Activated CD4-positive, alpha-beta memory T cell treated with anti-CD3 and anti-CD28 coated beads, Interleukin-2, amount 10 ng/mL, durations not matched to agents 7 days and 5 days (primary cell): ENCODE data around the gene GLP1R. TPM values are rescaled to one million over a fixed set of nuclear protein-coding genes. Genes with fewer than 3 reads are reported as not detected.

Source experiments
- CTCF ChIA-PET: fragments of 350-600 bp; sonication (Branson Sonifier 250); formaldehyde crosslinking; loops from one replicate; lab custom pipeline; 2021; ENCODE audit warnings: antibody characterized with exemption, inconsistent platforms; lab: Charles Lee
- POLR2A ChIA-PET: fragments of 350-600 bp; sonication (Branson Sonifier 250); formaldehyde crosslinking; loops from one replicate; lab custom pipeline; 2021; ENCODE audit warnings: antibody characterized with exemption; lab: Charles Lee
- DNase-seq: peaks from one replicate; pipeline ENCODE4 v3.0.0-alpha.2; 2020
- H3K27ac Mint-ChIP-seq: one replicate; pipeline ENCODE4 v1.8.0; 2021; ENCODE audit warnings: mild to moderate bottlenecking, mixed read lengths
- H3K27me3 Mint-ChIP-seq: one replicate; pipeline ENCODE4 v1.8.0; 2021; ENCODE audit warnings: mixed read lengths
- H3K36me3 Mint-ChIP-seq: one replicate; pipeline ENCODE4 v1.8.0; 2021; ENCODE audit warnings: low read depth, mixed read lengths
- H3K4me1 Mint-ChIP-seq: one replicate; pipeline ENCODE4 v1.8.0; 2021; ENCODE audit warnings: mixed read lengths
- H3K4me3 Mint-ChIP-seq: one replicate; pipeline ENCODE4 v1.8.0; 2021; ENCODE audit warnings: mild to moderate bottlenecking, mixed read lengths
- H3K9me3 Mint-ChIP-seq: one replicate; pipeline ENCODE4 v1.8.0; 2021; ENCODE audit warnings: mixed read lengths
- total RNA-seq, 2 experiments: library from RNA; stranded (reverse); gene quantifications; one replicate each; pipeline ENCODE4 v1.2.3, GENCODE V29; 2021

GLP1R gene
- total RNA-seq, 2 experiments from 2014 or later, result not detected

DNA sequence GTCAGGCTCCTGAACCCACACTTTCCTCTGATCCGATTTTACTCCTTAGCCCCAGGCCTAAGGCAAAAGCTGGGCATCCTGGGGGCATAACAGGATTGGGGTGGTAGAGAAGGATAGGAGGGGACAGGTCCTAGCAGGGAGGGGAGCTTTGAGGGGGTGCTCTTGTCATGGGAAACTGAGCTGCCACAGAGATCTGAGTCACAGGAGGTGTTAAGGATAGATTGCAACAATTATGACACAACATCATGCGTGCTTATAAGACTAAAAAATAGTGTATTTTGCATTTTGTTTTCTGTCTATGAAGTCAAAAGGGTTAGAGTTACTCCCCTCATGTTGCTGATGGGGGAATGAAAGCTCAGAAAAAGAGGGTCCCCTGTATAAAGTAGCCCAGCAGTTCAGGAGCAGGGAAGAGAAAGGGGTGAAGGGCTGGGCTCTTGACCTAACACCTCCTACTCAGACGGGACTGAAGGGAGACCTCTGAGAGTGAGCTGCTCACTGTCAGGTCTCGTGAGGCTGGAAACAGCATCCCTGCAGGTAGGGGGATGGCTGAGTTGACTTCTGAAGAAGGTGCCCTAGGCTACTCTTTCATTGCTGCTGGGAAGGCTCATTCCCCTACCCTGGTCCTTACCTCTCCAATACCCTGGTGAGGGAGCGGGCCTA, 2.0 kb downstream of the GLP1R start:
- H3K9me3 Mint-ChIP-seq, result no peaks in the 10 kb centered on the region
- no peak overlapping the region for H3K27ac Mint-ChIP-seq
- H3K4me1 Mint-ChIP-seq, result peaks cover 20% of the 10 kb centered on the region
- H3K4me3 Mint-ChIP-seq, result no peak overlapping the region
- H3K36me3 Mint-ChIP-seq, result no peaks in the 10 kb centered on the region
- no peak for DNase-seq
- ChIA-PET POLR2A (no interaction called here), CTCF (interaction anchor here (0.8 kb wide), 1 partner anchor 178 kb away, joined by 3 read pairs; no protein-coding TSS in a partner anchor)
- peaks cover 49% of the 10 kb centered on the region for H3K27me3 Mint-ChIP-seq

DNA sequence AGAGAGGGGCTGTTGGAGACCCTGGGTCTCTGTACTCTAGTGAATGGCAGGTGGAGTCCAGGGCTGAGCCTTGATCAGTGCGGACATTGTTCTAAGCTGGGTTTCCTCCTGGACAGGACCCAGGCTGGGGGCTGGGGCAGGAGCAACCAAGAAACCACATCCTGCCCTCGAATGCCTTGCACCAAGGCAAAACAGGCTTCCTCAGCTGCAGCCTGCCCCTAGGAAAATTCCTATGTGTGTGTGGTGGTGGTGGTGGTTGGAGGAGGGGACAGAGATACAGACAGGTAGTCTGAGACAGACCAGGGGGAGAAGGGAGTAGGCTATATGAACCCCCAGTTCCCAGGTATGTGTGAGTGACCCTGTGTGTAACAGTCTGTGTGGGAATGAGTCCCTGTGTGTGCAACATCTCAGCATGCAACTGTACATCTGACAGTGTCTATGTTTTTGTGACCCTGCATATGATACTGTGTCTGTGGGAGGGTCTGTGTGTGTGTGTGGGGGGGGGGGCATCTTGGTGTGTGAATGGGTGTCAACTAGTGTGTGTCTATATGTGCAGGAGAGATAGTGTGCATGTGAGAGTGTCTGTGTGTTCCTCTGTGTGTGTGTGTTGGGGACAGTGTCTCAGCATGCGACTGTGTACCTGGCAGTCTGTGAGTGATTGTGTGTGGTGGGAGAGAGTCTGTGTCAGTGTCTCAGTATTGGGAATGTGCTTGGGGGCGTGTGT, 3.0 kb downstream of the GLP1R start:
- H3K36me3 Mint-ChIP-seq, result no peaks in the 10 kb centered on the region
- CTCF ChIA-PET, result interaction anchor here (0.8 kb wide), 1 partner anchor 179 kb away, joined by 3 read pairs; no protein-coding TSS in a partner anchor
- no peaks in the 10 kb centered on the region for H3K9me3 Mint-ChIP-seq
- peaks cover 20% of the 10 kb centered on the region for H3K4me1 Mint-ChIP-seq
- no peak overlapping the region for H3K27ac Mint-ChIP-seq
- peaks cover 51% of the 10 kb centered on the region for H3K27me3 Mint-ChIP-seq
- DNase-seq, result no peak
- H3K4me3 Mint-ChIP-seq, result no peak overlapping the region
- POLR2A ChIA-PET, result no interaction called here

DNA sequence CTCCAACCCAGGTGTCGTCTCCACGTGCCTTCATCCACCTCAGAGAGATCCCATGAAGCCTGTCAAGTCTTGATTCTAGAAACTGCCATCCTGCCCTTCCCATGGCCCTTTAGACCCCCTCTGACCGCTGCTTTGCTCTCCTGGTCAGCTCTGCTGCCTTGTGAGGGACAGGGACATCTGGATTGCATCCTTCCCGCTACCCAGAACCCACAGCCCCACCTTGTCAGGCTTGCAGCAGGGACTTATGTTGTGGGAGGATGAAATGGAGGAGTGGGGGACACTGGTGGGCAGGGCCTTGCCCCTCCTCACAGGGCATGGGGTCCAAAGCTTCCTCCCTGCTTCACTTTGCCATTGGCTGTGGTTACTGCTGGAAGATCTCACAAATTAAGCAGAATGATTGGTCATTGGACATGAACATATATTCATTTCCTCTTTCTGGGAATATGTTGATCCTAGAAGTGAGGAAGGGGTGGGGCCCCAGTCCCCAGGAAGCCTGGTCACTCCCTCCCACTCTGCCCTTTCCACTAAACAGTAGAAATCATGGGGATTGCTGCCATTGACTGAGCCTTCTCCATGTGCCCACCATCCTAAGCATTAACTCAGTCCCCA, 4.5 kb downstream of the GLP1R start:
- POLR2A ChIA-PET, result no interaction called here
- H3K27me3 Mint-ChIP-seq, result peaks cover 36% of the 10 kb centered on the region
- DNase-seq, result no peak

DNA sequence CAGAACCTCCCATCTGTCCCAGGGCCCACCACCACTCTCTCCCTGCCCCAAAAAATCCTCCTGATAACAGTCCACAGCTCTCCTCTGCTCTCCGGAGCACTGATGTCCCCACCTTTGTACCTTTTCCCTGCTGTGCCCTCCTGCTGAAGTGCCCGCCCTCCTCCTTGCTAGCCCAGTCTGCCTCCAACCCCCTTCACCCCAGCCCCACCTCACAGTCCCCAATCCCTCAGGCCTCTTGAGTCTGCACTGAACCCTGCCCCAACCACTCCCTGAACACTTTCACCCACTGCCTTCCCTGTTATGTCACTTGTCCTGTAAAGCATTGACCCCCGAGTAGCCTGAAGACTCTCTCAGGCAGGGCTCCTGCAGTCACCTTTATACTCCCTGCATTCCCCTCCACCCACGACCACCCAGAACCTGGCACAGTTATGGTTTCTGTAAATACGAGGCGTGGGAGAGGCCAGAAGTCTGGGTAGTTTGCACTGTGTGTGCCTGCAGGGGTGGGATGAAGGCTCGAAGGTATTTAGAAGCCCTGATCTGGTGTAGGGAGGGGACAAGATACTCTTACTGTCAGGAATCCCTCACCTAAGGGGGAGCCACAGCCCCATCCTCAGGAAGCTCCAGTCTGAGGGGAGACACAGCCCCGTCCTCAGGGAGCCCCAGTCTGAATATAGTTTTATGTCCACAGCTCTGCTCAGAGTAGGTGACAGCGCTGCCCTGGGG, 5.4 kb downstream of the GLP1R start:
- POLR2A ChIA-PET, result no interaction called here
- H3K27ac Mint-ChIP-seq, result no peak overlapping the region
- no peaks in the 10 kb centered on the region for H3K36me3 Mint-ChIP-seq
- H3K9me3 Mint-ChIP-seq, result no peaks in the 10 kb centered on the region
- H3K4me3 Mint-ChIP-seq, result no peak overlapping the region
- peaks cover 34% of the 10 kb centered on the region for H3K27me3 Mint-ChIP-seq
- DNase-seq, result no peak
- CTCF ChIA-PET, result no interaction called here
- H3K4me1 Mint-ChIP-seq, result peaks cover 17% of the 10 kb centered on the region

More for the DNA sequence above, 4.5 kb downstream of the GLP1R start:
- no peaks in the 10 kb centered on the region for H3K9me3 Mint-ChIP-seq
- no peaks in the 10 kb centered on the region for H3K36me3 Mint-ChIP-seq
- no peak overlapping the region for H3K27ac Mint-ChIP-seq
- H3K4me3 Mint-ChIP-seq, result no peak overlapping the region
- peaks cover 17% of the 10 kb centered on the region for H3K4me1 Mint-ChIP-seq
- CTCF ChIA-PET, result no interaction called here

DNA sequence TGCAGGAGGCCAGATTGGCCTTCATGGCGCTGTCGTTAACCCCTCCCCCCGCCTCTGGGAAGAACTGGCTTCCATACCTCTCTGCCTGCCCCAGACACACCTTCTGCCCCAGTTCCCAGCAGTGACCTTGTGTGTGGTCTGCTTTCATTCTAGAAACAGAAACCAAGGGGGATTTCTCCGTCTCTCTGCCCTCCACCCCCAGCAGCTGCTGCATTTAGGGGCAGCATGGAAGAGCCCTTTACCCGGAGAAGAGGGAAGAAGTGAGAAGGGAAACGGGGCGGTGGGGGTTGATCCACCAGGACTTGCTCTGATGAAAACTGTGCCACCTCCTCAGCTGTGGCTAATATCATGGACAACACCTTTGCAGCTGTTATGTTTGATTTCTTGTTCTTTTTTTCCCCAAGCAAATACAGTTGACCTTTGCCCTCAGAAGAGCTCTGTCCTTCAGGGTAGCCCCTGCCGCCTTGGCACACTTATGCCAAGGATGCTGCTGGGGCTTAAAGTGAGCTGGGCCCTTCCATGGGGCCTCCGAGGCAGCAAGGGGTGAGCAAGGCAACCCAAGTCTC, 6.1 kb downstream of the GLP1R start:
- CTCF ChIA-PET, result no interaction called here
- Mint-ChIP-seq H3K4me1 (peaks cover 15% of the 10 kb centered on the region), H3K36me3 (no peaks in the 10 kb centered on the region), H3K4me3 (no peak overlapping the region), H3K27me3 (peaks cover 28% of the 10 kb centered on the region), H3K9me3 (no peaks in the 10 kb centered on the region), H3K27ac (no peak overlapping the region)
- no peak for DNase-seq
- POLR2A ChIA-PET, result no interaction called here

DNA sequence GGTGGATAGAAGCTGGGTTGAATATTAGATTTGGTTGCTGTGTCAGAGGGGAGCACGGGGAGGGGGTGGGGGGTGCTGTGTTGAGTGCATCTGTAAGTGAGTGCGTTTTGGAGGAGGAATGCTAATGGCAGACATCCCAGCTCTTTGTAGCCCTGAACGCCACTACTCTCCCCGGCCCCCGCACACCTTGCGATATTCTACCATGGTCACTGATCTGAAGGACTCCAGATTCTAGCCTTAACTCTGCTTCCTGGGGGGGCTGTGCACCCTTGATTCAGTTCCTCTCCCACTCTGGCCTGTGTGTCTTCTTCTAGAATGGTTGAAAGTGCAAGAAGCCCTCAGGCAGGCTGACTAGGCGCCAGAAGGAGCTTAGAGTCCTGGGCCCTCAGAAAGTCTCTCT, 7.1 kb downstream of the GLP1R start:
- ChIA-PET CTCF (no interaction called here), POLR2A (no interaction called here)
- Mint-ChIP-seq H3K27me3 (peaks cover 18% of the 10 kb centered on the region), H3K36me3 (no peaks in the 10 kb centered on the region), H3K4me1 (peaks cover 11% of the 10 kb centered on the region), H3K27ac (no peak overlapping the region), H3K9me3 (no peaks in the 10 kb centered on the region), H3K4me3 (no peak overlapping the region)
- DNase-seq, result no peak

DNA sequence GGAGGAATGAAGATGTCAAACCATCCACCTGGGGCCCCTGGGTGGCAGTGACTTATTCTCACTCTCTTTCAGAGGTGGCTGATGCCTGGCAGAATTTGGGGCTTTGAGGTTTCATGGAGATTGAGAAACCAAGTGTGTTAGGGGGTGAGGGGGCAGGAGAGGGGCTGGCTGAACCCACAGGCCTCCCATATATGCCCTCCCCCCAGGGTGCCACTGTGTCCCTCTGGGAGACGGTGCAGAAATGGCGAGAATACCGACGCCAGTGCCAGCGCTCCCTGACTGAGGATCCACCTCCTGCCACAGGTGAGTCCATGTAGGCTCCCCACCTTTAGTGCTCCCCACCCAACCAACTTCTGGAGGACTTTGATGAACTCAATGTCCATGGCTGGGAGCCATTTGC, 7.6 kb downstream of the GLP1R start:
- ChIA-PET POLR2A (no interaction called here), CTCF (no interaction called here)
- no peak for DNase-seq
- no peak overlapping the region for H3K4me3 Mint-ChIP-seq
- no peaks in the 10 kb centered on the region for H3K36me3 Mint-ChIP-seq
- no peak overlapping the region for H3K27ac Mint-ChIP-seq
- H3K27me3 Mint-ChIP-seq, result peaks cover 20% of the 10 kb centered on the region
- no peaks in the 10 kb centered on the region for H3K9me3 Mint-ChIP-seq
- H3K4me1 Mint-ChIP-seq, result peaks cover 8% of the 10 kb centered on the region

DNA sequence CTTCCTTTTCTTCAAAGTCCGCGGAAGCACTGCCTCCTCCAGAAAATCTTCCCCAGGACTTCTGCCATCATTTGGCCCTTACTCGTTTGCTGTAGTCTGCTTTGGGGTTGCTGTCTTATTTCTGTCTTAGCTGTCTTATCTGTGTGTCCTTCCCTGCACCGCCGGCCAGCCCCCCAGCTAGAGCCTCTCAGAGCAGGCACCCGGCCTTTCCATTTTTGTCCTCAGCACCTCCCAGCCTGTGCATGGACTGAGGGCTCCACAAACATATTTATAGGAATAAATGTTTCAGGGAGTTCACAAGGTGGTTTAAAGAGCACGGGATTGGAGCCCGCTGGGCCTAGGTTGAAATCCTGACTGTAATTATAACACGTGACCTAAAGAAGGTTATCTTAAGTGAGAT, 8.1 kb downstream of the GLP1R start:
- DNase-seq, result no peak
- no peaks in the 10 kb centered on the region for H3K9me3 Mint-ChIP-seq
- POLR2A ChIA-PET, result no interaction called here
- peaks cover 3% of the 10 kb centered on the region for H3K4me1 Mint-ChIP-seq
- H3K27me3 Mint-ChIP-seq, result peaks cover 19% of the 10 kb centered on the region
- H3K36me3 Mint-ChIP-seq, result no peaks in the 10 kb centered on the region
- H3K27ac Mint-ChIP-seq, result no peak overlapping the region
- H3K4me3 Mint-ChIP-seq, result no peak overlapping the region
- CTCF ChIA-PET, result no interaction called here

DNA sequence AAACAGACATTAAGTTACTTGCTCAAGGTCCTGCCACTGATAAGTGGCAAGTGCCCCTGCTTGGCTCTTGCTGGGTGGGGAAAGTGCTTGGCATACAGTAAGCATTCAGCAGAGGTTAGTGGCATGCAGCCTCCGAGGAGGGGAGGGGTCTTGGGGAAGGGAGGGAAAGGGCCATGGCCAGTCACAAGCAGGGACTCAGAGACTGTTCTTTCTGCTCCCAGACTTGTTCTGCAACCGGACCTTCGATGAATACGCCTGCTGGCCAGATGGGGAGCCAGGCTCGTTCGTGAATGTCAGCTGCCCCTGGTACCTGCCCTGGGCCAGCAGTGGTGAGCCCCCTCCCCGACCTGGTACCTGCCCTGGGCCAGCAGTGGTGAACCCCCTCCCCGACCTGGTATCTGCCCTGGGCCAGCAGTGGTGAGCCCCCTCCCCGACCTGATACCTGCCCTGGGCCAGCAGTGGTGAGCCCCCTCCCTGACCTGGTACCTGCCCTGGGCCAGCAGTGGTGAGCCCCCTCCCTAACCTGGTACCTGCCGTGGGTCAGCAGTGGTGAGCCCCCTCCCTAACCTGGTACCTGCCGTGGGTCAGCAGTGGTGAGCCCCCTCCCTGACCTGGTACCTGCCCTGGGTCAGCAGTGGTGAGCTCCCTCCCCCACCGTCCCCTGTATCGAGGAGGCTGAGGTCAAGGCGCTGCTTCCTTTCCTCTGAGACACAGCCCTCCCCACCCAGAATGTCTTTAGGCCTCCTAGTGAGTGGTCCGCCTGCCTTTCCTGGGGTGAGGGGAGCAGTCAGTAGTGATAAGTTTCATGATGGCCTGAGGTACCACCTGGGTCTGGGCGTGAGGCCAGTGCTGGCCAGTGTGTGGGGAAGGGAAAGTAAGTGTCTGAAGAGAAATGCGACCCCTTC, 8.9 kb downstream of the GLP1R start:
- ChIA-PET POLR2A (no interaction called here), CTCF (no interaction called here)
- Mint-ChIP-seq H3K4me1 (no peaks in the 10 kb centered on the region), H3K36me3 (no peaks in the 10 kb centered on the region), H3K4me3 (no peak overlapping the region), H3K9me3 (no peaks in the 10 kb centered on the region), H3K27ac (no peak overlapping the region), H3K27me3 (peaks cover 17% of the 10 kb centered on the region)
- no peak for DNase-seq

DNA sequence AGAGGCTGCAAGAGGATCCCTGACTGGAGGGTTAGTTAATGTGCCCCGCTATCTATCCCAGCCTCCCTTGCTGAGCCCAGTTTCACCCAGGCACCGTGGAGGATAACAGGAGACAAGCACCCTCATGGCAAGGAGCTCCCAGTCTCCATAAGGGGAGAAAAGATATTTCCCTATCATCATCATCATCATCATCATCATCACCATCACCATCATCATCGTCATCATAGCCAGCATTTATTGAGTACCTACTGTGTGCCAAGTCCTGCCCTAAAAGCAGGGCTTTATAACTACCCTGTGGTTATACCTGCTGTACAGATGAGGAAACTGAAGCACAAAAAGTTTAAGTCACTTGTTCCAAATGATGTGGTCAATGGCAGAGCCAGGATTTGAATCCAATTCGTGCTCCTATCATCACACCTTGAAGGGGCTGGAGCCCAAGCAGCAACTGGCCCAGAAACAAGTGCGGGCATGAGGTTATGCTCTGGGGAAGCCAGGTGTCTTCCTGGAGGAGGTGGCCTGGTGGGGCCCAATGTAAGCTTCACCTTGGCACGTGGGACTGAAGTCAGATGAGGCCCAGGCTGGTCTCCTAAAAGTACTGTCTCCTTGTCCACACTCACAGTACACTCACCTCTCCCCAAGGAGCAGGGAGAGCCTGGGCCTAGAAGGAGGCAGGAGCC, 10.0 kb downstream of the GLP1R start:
- Mint-ChIP-seq H3K4me1 (no peaks in the 10 kb centered on the region), H3K27ac (no peak overlapping the region), H3K9me3 (no peaks in the 10 kb centered on the region), H3K4me3 (no peak overlapping the region), H3K36me3 (no peaks in the 10 kb centered on the region), H3K27me3 (peaks cover 9% of the 10 kb centered on the region)
- POLR2A ChIA-PET, result no interaction called here
- no peak for DNase-seq
- CTCF ChIA-PET, result no interaction called here

DNA sequence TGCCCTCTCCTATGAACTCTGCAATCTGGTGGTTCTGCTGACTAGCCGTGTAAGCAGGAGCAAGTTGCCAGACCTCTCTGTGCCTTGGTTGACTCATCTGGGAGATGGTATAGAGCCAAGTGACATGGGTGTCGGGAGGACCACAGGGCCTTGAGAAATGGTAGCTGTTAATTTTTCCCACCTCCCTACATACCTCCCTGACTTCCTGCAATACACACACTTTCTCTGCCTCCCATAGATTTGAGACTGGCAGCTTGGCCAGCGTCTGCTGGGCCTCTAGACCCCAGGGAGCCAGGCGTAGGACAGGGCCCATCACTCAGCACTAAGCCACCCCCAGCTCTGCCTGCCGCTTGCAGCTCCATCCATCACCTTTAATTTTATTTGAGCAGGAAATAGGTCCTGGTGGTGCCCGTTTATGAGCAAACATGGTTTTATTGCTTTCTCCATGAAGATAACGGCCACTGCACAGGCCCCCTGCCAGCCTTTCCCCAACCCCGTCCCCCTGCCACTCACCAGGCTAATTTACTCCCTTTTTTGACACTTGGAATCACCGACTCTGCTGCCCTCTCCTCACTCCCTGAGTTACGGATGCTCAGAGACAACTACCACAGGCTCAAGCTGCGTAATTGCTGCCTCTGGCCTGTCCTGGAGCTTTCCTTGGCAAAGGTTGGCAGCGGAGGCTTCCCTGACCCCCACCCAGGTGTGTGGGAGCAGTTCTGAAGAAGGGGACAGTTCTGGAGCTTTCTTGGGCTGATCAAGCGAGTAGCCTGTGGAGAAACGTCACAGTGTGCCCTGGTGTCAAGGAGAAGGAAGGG, 11.1 kb downstream of the GLP1R start:
- DNase-seq, result no peak
- Mint-ChIP-seq H3K4me1 (no peaks in the 10 kb centered on the region), H3K4me3 (no peak overlapping the region), H3K27me3 (peaks cover 6% of the 10 kb centered on the region), H3K9me3 (no peaks in the 10 kb centered on the region), H3K27ac (no peak overlapping the region), H3K36me3 (no peaks in the 10 kb centered on the region)
- ChIA-PET POLR2A (no interaction called here), CTCF (no interaction called here)
